Measurements from ENCODE around the gene SRSF4.
"Not testable (repeated sequence)": the region's sequence is repeated elsewhere in the genome, so short reads cannot be mapped to it uniquely, and the experiment has no call there.

SRSF4 gene

GRCh38 chr1:29181413-29182225 is at the start of gene SRSF4:
SRSF4 (minus strand) TSS chr1:29181900; CDS start chr1:29181752, 148 bp downstream.
- peak; percentile 98 for DNase-seq (ENCODE audit: low spot score)

- DNase-seq (ENCODE audit: low spot score) = peak; percentile 99
These were observed 49.1 kb upstream of the SRSF4 start, which contains the start of gene MECR for GRCh38 chr1:29230553-29231378. MECR (minus strand) TSS chr1:29230934; CDS start chr1:29230906, 28 bp downstream.

GRCh38 chr1:29230204-29230552 is 48.5 kb upstream of the SRSF4 start:
- no peak for DNase-seq (ENCODE audit: low spot score)

GRCh38 chr1:29227511-29227910 is 45.8 kb upstream of the SRSF4 start:
- no peak for DNase-seq (ENCODE audit: low spot score)

DNA sequence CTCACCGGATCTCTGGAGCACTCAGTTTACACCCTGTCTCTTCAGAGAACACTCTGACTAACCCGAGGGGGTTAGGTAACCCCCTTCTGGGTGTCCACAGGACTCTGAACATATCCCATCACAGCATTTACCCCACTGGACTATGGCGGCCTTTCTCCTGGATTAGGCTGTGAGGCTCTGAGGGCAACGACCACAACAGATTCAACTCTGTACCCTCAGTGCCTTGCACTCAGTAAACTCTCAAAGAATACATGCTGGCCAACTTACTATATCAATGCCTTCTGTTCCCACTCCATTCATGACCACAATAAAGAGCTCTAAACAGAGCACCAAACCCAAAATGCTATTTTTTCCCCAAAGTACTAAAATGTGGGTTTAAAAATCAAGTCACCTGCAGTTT is 43.7 kb upstream of the SRSF4 start:
- no peak for DNase-seq (ENCODE audit: low spot score)

- DNase-seq (ENCODE audit: low spot score) = no peak
These were observed 42.7 kb upstream of the SRSF4 start for GRCh38 chr1:29224356-29224837.

DNA sequence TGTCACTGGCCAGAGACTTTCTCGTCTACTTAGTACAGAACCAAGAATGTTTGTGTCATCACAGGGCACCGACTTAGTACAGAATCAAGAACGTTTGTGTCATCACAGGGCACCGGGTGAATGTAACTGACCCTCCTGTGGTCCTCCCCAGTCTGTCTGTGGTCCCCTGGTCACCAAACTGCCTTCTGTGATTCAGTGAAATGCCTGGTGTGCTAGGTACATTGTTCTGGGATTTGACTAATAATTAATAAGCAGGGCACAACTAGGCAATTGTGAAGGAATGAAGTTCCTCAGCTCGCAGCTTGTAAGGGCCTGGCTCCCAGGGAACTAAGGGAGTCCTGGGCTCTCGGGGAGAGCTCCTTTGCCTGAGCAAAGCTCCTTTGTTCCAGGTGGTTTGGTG is 41.8 kb upstream of the SRSF4 start:
- DNase-seq (ENCODE audit: low spot score) = no peak

DNA sequence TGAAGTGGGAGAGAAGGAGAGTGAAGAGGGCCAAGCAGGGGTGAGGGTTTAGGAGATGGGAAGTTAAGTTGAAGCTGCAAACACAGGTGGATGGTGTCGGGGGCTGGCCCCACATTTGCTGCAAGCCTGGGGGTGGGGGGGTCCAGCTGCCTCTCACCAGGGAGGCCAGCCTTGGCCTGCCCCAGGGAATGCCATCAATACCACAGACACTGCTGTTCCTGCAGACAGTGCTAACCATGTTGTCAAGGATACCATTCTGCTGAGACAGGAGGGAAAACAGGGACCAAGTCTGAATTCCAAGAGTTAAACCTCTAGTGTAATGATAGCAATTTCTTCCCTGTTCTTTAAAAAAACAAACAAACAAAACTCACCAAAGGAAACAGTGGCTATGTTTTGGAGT is 41.0 kb upstream of the SRSF4 start:
- no peak for DNase-seq (ENCODE audit: low spot score)

DNA sequence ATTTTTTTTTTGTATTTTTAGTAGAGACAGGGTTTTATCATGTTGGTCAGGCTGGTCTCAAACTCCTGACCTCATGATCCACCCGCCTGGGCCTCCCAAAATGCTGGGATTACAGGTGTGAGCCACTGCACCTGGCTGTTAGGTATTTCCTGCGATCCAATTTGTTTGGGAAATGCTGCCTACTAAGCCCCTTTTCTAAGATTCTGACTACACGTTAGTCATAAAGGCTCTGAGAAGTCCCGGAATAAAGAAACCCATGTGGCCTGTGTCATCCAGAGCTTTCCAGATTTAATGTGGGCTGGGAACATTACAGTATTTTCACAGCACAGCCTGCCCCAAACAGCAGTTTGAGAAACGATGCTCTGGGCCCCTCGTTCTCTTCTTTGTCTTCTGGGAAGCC is 40.6 kb upstream of the SRSF4 start:
- not testable (repeated sequence) for DNase-seq (ENCODE audit: low spot score)

DNA sequence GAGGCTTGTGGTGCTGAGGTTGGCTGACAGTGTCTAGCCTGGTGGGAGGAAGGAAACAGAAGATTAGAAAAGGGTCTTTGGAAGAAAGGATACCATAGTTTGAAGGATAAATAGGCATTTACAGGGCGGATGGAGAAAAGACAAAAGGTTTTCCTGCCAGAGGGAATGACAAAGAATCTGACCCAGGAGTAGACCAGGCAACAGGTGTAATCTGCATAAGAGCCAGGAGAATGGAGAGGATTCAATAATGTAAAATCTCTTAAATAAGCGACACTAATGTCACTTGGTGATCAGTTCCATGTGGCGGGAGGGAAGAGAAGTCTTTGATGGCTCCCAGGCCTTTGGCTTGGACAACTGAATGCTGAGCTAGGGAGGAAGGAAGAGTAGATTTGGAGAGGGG is 39.6 kb upstream of the SRSF4 start:
- no peak for DNase-seq (ENCODE audit: low spot score)

DNA sequence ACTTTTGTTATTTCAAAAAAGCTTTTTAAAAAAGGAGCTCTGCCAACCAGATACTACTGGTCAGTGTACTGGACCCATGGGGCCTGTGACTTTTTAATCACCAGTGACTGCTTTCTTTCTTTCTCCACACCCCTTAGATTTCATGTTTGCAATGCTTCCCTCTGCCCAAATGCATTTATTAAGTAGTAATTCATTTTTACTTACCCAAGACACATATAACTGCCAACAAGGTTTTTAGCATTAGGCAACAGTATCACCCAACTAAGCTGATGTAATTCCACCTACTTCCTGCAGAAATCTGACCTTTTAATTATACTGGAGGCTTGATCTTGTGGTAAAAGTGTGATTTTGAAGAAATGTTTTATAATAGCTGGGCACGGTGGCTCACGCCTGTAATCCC is 36.5 kb upstream of the SRSF4 start:
- DNase-seq (ENCODE audit: low spot score) = no peak

DNA sequence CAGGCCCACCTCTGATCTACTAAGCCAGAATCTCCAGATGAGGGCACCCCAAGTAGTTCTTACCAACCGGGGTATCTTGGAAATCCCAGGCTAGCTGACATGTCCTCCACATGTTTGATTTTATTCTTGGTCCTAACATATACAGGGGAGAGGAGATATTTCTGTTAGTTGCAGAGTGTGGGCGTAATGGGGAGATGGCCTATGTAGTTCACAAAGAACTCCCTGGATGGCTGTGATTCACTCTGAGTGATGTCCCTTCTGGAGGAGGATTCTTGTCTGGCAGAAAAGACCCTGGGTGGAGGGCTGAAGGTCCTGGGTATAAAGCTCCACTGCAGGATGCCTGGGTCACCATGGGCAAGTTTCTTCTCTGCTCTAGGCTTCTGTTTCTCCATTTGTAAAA is 35.9 kb upstream of the SRSF4 start:
- no peak for DNase-seq (ENCODE audit: low spot score)

- DNase-seq (ENCODE audit: low spot score) = no peak
These were observed 31.4 kb upstream of the SRSF4 start for GRCh38 chr1:29213055-29213454.

DNA sequence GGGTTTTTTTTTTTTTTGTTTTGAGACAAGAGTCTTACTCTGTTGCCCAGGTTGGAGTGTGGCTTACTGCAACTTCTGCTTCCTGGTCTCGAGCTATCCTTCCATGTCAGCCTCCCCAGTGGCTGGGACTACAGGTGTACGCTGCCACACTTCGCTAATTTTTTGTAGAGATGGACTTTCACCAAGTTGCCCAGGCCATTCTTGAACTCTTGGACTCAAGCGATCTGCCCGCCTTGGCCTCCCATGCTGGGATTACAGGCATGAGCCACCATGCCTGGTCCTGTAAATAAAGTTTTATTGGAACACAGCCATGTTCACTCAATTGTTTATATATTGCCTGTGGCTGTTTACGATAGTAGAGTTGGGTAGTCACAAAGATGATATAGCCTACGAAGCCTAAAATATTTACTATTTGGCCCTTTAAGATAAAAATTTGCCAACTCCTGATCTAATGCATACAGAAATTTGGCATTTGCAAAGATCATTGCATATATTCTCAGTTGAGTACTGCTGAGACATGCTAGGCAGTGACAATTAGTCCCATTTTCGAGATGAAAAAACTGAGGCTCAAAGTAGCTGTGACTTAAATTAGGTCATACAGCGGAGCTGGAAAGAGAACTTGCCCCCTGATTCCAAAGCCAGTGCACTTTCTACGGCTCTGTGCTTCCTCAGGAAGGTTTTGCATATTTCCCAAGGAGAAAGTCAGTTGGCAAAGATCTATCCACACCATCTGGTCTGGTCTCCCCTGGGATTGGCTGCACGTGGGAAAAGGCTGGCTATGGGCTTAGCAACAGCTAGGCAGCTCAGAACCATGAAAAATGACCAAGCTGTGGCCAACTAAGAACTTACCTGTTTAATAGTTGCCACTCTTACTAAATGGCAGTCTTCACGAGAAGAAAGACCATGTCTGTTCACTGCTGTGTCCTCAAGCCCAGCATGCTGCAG is 29.7 kb upstream of the SRSF4 start:
- DNase-seq (ENCODE audit: low spot score) = no peak

DNA sequence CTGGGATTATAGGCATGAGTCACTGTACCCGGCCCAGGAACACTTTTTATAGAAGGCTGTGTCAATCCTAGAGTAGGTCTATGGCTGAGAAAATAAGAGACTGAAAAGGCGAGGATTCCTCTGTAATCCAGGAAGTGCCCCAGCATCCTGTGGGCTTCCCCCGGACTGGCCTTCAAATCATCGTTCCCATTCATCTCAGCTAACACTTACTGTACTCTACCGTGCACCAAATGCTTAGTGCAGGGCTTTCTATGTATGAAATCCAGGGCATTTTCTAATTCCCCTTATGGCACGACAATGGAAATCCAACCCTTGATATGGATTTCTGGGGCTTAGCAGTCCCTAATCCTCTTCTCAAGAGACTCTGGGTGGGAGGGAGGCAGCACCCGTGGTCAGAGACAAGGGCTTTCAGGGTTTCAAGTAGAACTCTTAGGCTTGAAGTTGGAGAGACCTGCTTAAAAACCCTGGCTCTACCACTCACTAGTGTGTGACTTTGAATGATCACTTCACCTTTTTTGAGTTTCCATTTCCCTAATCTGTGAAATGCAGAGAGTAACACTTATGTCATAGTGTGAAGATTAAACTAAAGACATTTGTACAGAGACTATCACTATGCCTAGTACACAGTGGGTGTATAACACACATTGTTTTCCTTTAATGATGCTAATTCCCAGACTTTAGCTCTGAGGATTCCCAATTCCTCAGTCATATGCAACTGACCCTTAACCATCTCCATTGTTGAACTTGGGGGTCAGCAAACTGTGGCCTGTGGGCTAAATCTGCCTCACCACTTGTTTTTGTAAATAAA is 28.8 kb upstream of the SRSF4 start:
- DNase-seq (ENCODE audit: low spot score) = no peak

- DNase-seq (ENCODE audit: low spot score) = no peak
These were observed 27.5 kb upstream of the SRSF4 start for GRCh38 chr1:29209173-29209572.

GRCh38 chr1:29208442-29208841 is 26.7 kb upstream of the SRSF4 start:
- no peak for DNase-seq (ENCODE audit: low spot score)

DNA sequence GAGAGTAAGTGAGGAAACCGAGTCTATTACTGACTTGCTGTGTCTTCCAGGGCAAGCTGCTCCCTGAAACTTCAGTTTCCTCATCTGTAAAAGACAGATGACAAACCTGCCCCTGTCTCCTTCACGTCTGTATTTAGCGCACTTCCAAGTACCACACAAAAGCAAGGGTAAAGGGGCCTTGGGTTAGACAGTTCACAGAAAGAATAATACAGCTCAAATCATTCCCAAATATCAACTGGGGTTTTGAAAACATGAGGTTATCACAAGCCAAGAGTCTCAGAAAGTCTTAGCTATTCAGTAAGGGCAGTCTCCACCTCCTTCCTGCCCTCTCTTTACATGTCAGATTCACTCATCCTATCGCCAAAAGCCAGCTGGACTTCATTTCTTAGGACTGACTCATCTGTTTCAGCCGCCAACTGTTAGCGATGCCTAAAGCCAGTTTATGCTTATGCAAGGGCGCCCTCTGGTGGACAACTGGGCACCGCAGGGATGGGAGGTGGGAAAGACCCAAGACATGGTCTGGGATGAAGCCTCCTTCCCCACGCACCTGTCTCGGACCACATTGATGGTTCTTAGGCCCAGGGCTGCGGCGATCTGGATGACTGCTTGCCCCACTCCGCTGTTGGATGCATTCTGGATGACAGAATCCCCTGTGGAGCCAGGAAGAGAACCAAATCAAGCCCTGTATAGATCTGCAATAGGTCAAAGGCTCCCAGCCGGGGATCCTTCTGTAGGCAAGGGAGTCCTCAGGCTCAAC is 21.1 kb upstream of the SRSF4 start:
- peak; percentile 93 for DNase-seq (ENCODE audit: low spot score)

- no peak for DNase-seq (ENCODE audit: low spot score)
These were observed 20.4 kb upstream of the SRSF4 start for GRCh38 chr1:29202053-29202452.

GRCh38 chr1:29201595-29202051 is 19.9 kb upstream of the SRSF4 start:
- no peak for DNase-seq (ENCODE audit: low spot score)

Measured in ecto neural progenitor cell (in vitro differentiated cells).